Smooth muscle cell (in vitro differentiated cells): ENCODE measurements around the gene CCDC157. TPM values are rescaled to one million over a fixed set of nuclear protein-coding genes. Genes with fewer than 3 reads are reported as not detected.

ENCODE experiments used
- DNase-seq: peaks from one replicate; lab custom pipeline; 2025; ENCODE audit not compliant: unreplicated experiment; lab: John Stamatoyannopoulos, UW
- H2AFZ ChIP-seq: fragments of 200-600 bp; sonication (generic); 2 replicates; pipeline ENCODE4 v1.6.0; 2016; ENCODE audit warnings: antibody characterized with exemption, low read depth, mild to moderate bottlenecking
- H3F3A ChIP-seq: fragments of 200-600 bp; sonication (generic); 2 replicates; pipeline ENCODE4 v1.6.0; 2017; ENCODE audit warnings: antibody characterized with exemption, low read depth
- H3K27ac ChIP-seq: fragments of 200-600 bp; sonication (generic); 2 replicates; pipeline ENCODE4 v1.5.1; 2016; ENCODE audit warnings: low read depth, mild to moderate bottlenecking
- H3K27me3 ChIP-seq: fragments of 200-600 bp; sonication (generic); 2 replicates; pipeline ENCODE4 v1.6.1; 2016; ENCODE audit warnings: low read depth, mild to moderate bottlenecking
- H3K36me3 ChIP-seq: fragments of 200-600 bp; sonication (generic); 2 replicates; pipeline ENCODE4 v1.5.1; 2016; ENCODE audit warnings: low read depth
- H3K4me1 ChIP-seq: fragments of 200-600 bp; sonication (generic); 2 replicates; pipeline ENCODE4 v1.5.1; 2016; ENCODE audit warnings: low read depth
- H3K4me2 ChIP-seq: fragments of 200-600 bp; sonication (generic); 2 replicates; pipeline ENCODE4 v1.6.0; 2016; ENCODE audit warnings: mild to moderate bottlenecking
- H3K4me3 ChIP-seq: fragments of 200-600 bp; sonication (generic); 2 replicates; pipeline ENCODE4 v1.5.1; 2016; ENCODE audit warnings: mild to moderate bottlenecking
- H3K79me2 ChIP-seq: fragments of 200-600 bp; sonication (generic); 2 replicates; pipeline ENCODE4 v1.6.0; 2016; ENCODE audit warnings: low read depth, mild to moderate bottlenecking
- H3K9ac ChIP-seq: fragments of 200-600 bp; sonication (generic); 2 replicates; pipeline ENCODE4 v1.6.0; 2016; ENCODE audit warnings: low read depth
- H3K9me3 ChIP-seq: fragments of 200-600 bp; sonication (generic); replicated peaks from 2 replicates; pipeline ENCODE4 v1.5.1; 2016; ENCODE audit warnings: low read depth
- H4K20me1 ChIP-seq: fragments of 200-600 bp; sonication (generic); 2 replicates; pipeline ENCODE4 v1.6.0; 2016; ENCODE audit warnings: low read depth
- CTCF ChIP-seq: fragments of 200-600 bp; sonication (generic); IDR thresholded peaks from 2 replicates; pipeline ENCODE4 v1.5.1; 2017; ENCODE audit warnings: borderline replicate concordance, mild to moderate bottlenecking, antibody characterized with exemption; ENCODE audit not compliant: insufficient read depth, poor library complexity, severe bottlenecking
- WGBS: methylation state at CpG from one replicate; pipeline ENCODE4 v1.1.7; 2016; ENCODE audit warnings: low lambda C conversion rate; 5-methylcytosine and 5-hydroxymethylcytosine counted together
- polyA plus RNA-seq: library from polyadenylated mRNA; unstranded; fragments of >200 nt; fragmentation: Nextera tagmentation; extraction: Ambion mirVana; gene quantifications from 2 replicates; pipeline ENCODE4 v1.2.1, GENCODE V29; 2016
- total RNA-seq: library from RNA; depleted of rRNA; stranded (reverse); fragments of >200 nt; gene quantifications from 2 replicates; pipeline ENCODE4 v1.2.3, GENCODE V29; 2014

The CCDC157 gene
- total and polyA plus RNA-seq, 2 experiments from 2014 or later = 2.5 to 4.8 TPM

DNA sequence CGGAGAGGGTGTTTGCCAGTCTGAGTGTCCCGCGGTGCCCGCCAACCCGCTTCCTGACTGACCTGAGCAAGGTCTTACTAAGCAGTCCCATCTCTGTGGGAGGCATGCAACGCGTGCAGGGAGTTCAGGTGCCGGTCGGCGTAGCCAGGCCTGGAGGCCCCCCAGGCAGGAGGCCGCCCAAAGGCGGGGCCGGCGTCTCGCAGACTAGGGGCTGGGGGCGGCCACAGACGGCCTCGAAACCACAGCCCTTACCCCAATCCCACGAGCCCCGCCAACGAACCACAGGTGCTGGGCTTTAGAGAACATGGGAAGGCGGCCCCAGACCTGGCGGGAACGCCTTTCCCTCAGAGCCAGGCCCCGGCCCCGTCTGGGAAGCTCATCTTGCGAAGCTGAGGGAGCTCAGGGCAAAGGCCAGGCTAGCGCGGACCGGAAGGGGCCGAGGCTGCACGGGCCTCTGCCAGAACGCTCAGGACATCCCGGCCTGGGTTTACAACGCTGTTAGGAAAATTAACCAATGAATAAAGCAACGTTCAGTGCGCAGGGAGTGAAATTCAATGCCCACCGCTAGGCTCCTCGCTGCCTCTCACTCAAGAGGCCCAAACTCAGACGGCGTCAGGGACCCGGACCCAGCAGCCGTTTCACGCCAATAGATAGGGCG, 66.6 kb downstream of the CCDC157 start:
- H3K9me3 ChIP-seq = no peaks in the 10 kb centered on the region
- no peaks in the 10 kb centered on the region for H4K20me1 ChIP-seq
- H3K4me3 ChIP-seq = peak overlapping the region; percentile 57
- peak overlapping the region; percentile 98 for H3K27ac ChIP-seq
- peaks cover 20% of the 10 kb centered on the region for H3F3A ChIP-seq
- H3K9ac ChIP-seq = peak overlapping the region; percentile 85
- H3K36me3 ChIP-seq = no peaks in the 10 kb centered on the region
- no peaks in the 10 kb centered on the region for H3K79me2 ChIP-seq
- peak; percentile 63 for DNase-seq
- peak overlapping the region; percentile 29 for H2AFZ ChIP-seq
- no peaks in the 10 kb centered on the region for H3K27me3 ChIP-seq
- WGBS = 1% methylated on average over 45 of the region's 45 CpGs
- peaks cover 23% of the 10 kb centered on the region for H3K4me1 ChIP-seq
- TF ChIP-seq CTCF = no peak
- H3K4me2 ChIP-seq = peak overlapping the region; percentile 83

- Histone ChIP-seq H3K4me2 (peak overlapping the region; percentile 87), H3K9me3 (no peaks in the 10 kb centered on the region), H3K9ac (peak overlapping the region; percentile 85), H3K4me1 (peaks cover 23% of the 10 kb centered on the region), H3K27ac (peak overlapping the region; percentile 98), H3K79me2 (no peaks in the 10 kb centered on the region), H4K20me1 (no peaks in the 10 kb centered on the region), H3F3A (peaks cover 20% of the 10 kb centered on the region), H2AFZ (peak overlapping the region; percentile 63), H3K27me3 (no peaks in the 10 kb centered on the region), H3K4me3 (peak overlapping the region; percentile 57), H3K36me3 (no peaks in the 10 kb centered on the region)
- peak; percentile 86 for DNase-seq
- TF ChIP-seq CTCF = no peak
- WGBS = 1% methylated on average over 31 of the region's 31 CpGs
These were observed 67.2 kb downstream of the CCDC157 start for GRCh38 chr22:30423959-30424533.

GRCh38 chr22:30424534-30425326, 67.9 kb downstream of the CCDC157 start:
- no peak for TF ChIP-seq CTCF
- Histone ChIP-seq H3K4me3 (peak overlapping the region; percentile 57), H2AFZ (peak overlapping the region; percentile 63), H3F3A (peaks cover 20% of the 10 kb centered on the region), H3K36me3 (no peaks in the 10 kb centered on the region), H3K9ac (peak overlapping the region; percentile 61), H3K4me1 (peaks cover 23% of the 10 kb centered on the region), H3K79me2 (no peaks in the 10 kb centered on the region), H3K27me3 (no peaks in the 10 kb centered on the region), H3K27ac (peak overlapping the region; percentile 98), H3K9me3 (no peaks in the 10 kb centered on the region), H3K4me2 (peak overlapping the region; percentile 87), H4K20me1 (no peaks in the 10 kb centered on the region)
- 44% methylated on average over 20 of the region's 20 CpGs for WGBS
- DNase-seq = no peak
